Body of pancreas (tissue), 4 donors: ENCODE data around the gene TEDC2.

Experiments
- POLR2A ChIP-seq, 3 donors: fragments of 450-650 bp; IDR thresholded peaks; one replicate each; pipeline ENCODE4 v1.6.1; 2016; ENCODE audit warnings: antibody characterized with exemption in 3 of 3, mild to moderate bottlenecking in 2 of 3
- TF ChIP-seq, protein P1 (sequence below), 7 experiments: fragments of 450-650 bp in 4 of 7; fragments of 200-600 bp in 3 of 7; sonication (generic) in 3 of 7; IDR thresholded peaks; one replicate each; pipeline ENCODE4 v1.5.1; 2016 to 2019; ENCODE audit warnings: antibody characterized with exemption in 7 of 7

DNA sequence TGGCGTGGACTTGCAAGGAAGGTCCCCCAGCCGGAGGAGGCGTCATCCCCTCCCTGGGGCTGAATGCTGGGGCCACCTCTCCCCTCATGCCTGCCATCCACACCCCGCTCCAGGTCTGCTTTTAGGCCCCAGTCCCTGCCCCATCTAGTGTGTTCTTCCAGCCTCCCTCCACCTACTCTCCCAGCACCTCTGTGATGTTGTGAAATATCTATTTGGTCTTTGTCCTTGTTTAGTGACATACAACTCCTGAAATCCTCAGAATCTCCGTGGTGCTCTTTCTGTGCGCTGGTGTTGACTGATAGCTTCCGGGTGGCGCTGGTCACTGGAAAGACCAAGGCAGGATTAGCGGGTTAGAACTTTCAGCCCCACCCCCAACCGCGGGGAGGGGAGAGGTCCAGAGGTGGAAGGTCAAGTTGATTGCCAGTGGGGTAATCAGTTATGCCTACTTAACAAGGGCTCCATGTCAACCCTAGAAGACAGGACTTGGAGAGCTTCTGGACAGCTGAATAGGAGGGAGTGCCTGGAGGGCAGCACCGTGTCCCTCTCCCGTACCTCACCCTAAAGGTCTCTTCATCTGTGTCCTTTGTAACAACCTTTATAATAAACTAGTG, 25.1 kb downstream of the TEDC2 start:
- TF ChIP-seq POLR2A (IDR thresholded peaks at IDR 0.05) = no peak
- TF ChIP-seq, protein P1, sequence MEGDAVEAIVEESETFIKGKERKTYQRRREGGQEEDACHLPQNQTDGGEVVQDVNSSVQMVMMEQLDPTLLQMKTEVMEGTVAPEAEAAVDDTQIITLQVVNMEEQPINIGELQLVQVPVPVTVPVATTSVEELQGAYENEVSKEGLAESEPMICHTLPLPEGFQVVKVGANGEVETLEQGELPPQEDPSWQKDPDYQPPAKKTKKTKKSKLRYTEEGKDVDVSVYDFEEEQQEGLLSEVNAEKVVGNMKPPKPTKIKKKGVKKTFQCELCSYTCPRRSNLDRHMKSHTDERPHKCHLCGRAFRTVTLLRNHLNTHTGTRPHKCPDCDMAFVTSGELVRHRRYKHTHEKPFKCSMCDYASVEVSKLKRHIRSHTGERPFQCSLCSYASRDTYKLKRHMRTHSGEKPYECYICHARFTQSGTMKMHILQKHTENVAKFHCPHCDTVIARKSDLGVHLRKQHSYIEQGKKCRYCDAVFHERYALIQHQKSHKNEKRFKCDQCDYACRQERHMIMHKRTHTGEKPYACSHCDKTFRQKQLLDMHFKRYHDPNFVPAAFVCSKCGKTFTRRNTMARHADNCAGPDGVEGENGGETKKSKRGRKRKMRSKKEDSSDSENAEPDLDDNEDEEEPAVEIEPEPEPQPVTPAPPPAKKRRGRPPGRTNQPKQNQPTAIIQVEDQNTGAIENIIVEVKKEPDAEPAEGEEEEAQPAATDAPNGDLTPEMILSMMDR (IDR thresholded peaks at IDR 0.05) = no peak
